Panc1 (cell line): ENCODE results near the gene FNTB. TPM values are rescaled to one million over a fixed set of nuclear protein-coding genes. Genes with fewer than 3 reads are reported as not detected.

Source experiments
- ATAC-seq: fragments of 200-7000 bp; cut with Tn5 transposase; 2 replicates; pipeline ENCODE4 v1.9.1; 2020; ENCODE audit warnings: mild to moderate bottlenecking, moderate library complexity
- BruUV-seq: library from RNA; stranded (reverse); fragments of 400-500 nt; replicated peaks from 2 replicates; lab custom pipeline; 2021; lab: Mats Ljungman, UMichigan
- CTCF ChIA-PET: fragments of 300-600 bp; sonication (Branson Sonifier 250); formaldehyde crosslinking; loops from one replicate; lab custom pipeline; 2022; ENCODE audit warnings: antibody characterized with exemption; lab: Charles Lee
- POLR2A ChIA-PET: fragments of 300-600 bp; sonication (Branson Sonifier 250); formaldehyde crosslinking; loops from one replicate; lab custom pipeline; 2022; ENCODE audit warnings: antibody characterized with exemption; lab: Charles Lee
- DNase-seq: peaks from one replicate; pipeline ENCODE4 v3.0.0-alpha.2; 2010; ENCODE audit warnings: low read depth, low spot score
- H3K27ac ChIP-seq: 2 replicates; pipeline ENCODE4 v1.5.1; 2011; ENCODE audit warnings: mild to moderate bottlenecking, low read length, inconsistent platforms
- H3K27me3 ChIP-seq: fragments of 200-500 bp; sonication (Bioruptor generic); 2 replicates; pipeline ENCODE4 v1.6.0; 2014; ENCODE audit warnings: low read length, inconsistent platforms; ENCODE audit not compliant: control insufficient read depth, insufficient read depth
- H3K36me3 ChIP-seq: fragments of 200-500 bp; sonication (Bioruptor generic); 2 replicates; pipeline ENCODE4 v1.5.1; 2014; ENCODE audit warnings: inconsistent platforms, mild to moderate bottlenecking, low read length, moderate library complexity; ENCODE audit not compliant: control insufficient read depth, insufficient read depth
- H3K4me1 ChIP-seq: 2 replicates; pipeline ENCODE4 v1.5.1; 2011; ENCODE audit warnings: inconsistent platforms, mild to moderate bottlenecking, low read length, moderate library complexity; ENCODE audit not compliant: control insufficient read depth, insufficient read depth
- H3K4me3 ChIP-seq, 2 experiments: 2 replicates each; pipeline ENCODE4 v1.5.1; 2011 to 2012; ENCODE audit warnings: low read depth in 2 of 2, low read length in 2 of 2, mild to moderate bottlenecking in 2 of 2, inconsistent platforms in 1 of 2, moderate library complexity in 1 of 2
- H3K9me3 ChIP-seq: fragments of 200-500 bp; sonication (Bioruptor generic); 2 replicates; pipeline ENCODE4 v1.5.1; 2014; ENCODE audit warnings: low read depth, mild to moderate bottlenecking, inconsistent platforms, low read length, moderate library complexity; ENCODE audit not compliant: control insufficient read depth, insufficient read depth
- CTCF ChIP-seq: fragments of 450-650 bp; IDR thresholded peaks from 2 replicates; pipeline ENCODE4 v1.5.1; 2017; ENCODE audit warnings: mild to moderate bottlenecking
- POLR2AphosphoS5 ChIP-seq: IDR thresholded peaks from 2 replicates; pipeline ENCODE4 v1.6.1; 2012; ENCODE audit warnings: mild to moderate bottlenecking, low read depth, low read length, moderate library complexity
- REST ChIP-seq, 2 experiments: IDR thresholded peaks; 2 replicates each; pipeline ENCODE4 v1.6.1; 2011 to 2012; ENCODE audit warnings: low read depth in 2 of 2, control low read depth in 1 of 2, low read length in 1 of 2, mild to moderate bottlenecking in 1 of 2, moderate library complexity in 1 of 2; ENCODE audit not compliant: insufficient read depth in 1 of 2
- SIN3A ChIP-seq: IDR thresholded peaks from 2 replicates; pipeline ENCODE4 v1.6.1; 2012; ENCODE audit warnings: low read depth, mild to moderate bottlenecking, low read length, moderate library complexity, borderline replicate concordance; ENCODE audit not compliant: insufficient read depth
- TCF7L2 ChIP-seq: IDR thresholded peaks from 2 replicates; pipeline ENCODE4 v1.6.1; 2011; ENCODE audit warnings: mild to moderate bottlenecking, low read depth, low read length, inconsistent platforms
- in situ Hi-C: cut with HindIII; loops from 2 replicates; pipeline ENCODE4 v1.10.0; 2016; ENCODE audit warnings: low sequenced_read_pairs, low pct_unique_long_range_greater_than_20kb
- intact Hi-C: fragments of 100-400 bp; cut with micrococcal nuclease; formaldehyde crosslinking; loops from one replicate; pipeline ENCODE4 v1.10.0; 2022; ENCODE audit not compliant: unreplicated experiment
- total RNA-seq: library from RNA; stranded (reverse); gene quantifications from one replicate; pipeline ENCODE4 v1.2.1, GENCODE V29; 2021; ENCODE audit not compliant: unreplicated experiment

Gene FNTB
- total RNA-seq, 1 experiment from 2014 or later: 13.3 TPM

- CTCF ChIA-PET: no interaction called here
- DNase-seq (no peak), ATAC-seq (no peak)
- intact Hi-C loops: no loop called here
- Histone ChIP-seq H3K9me3 (no peaks in the 10 kb centered on the region), H3K4me3 (no peak within 1 kb of the TSS), H3K27ac (no peak within 1 kb of the TSS), H3K27me3 (no peaks in the 10 kb centered on the region), H3K36me3 (no peaks in the 10 kb centered on the region), H3K4me1 (no peaks in the 10 kb centered on the region)
- in situ Hi-C loops: no loop called here
- BruUV-seq: no TSS peak
- TF ChIP-seq REST (IDR thresholded peaks at IDR 0.05; ENCODE audit: insufficient read depth in 1 of 2, low read depth in 2 of 2, low read length in 1 of 2): no peak
- TF ChIP-seq CTCF: no peak
- no peak for TF ChIP-seq POLR2AphosphoS5
- TF ChIP-seq SIN3A: no peak
- TF ChIP-seq TCF7L2: no peak
- POLR2A ChIA-PET: no interaction called here
Measured at GRCh38 chr14:64942531-64943111, 44.1 kb upstream of the FNTB start, which contains the start of gene GPX2. Gene GPX2 (minus strand): TSS chr14:64942745. CDS start chr14:64942726, 19 bp downstream.

- CTCF ChIA-PET: no interaction called here
- POLR2A ChIA-PET: no interaction called here
- no peaks in the 10 kb centered on the region for H3K4me1 ChIP-seq
- BruUV-seq: no TSS peak
- intact Hi-C loops (no loop called here), in situ Hi-C loops (no loop called here)
- no peak for ATAC-seq
- no peak overlapping the region for H3K4me3 ChIP-seq
- no peaks in the 10 kb centered on the region for H3K9me3 ChIP-seq
- no peaks in the 10 kb centered on the region for H3K36me3 ChIP-seq
- no peaks in the 10 kb centered on the region for H3K27me3 ChIP-seq
- no peak for TF ChIP-seq REST (IDR thresholded peaks at IDR 0.05; ENCODE audit: insufficient read depth in 1 of 2, low read depth in 2 of 2, low read length in 1 of 2)
- no peak for TF ChIP-seq POLR2AphosphoS5
- TF ChIP-seq CTCF: no peak
- TF ChIP-seq TCF7L2: no peak
- TF ChIP-seq SIN3A: no peak
- DNase-seq: no peak
- H3K27ac ChIP-seq: no peak overlapping the region
Measured at GRCh38 chr14:64943556-64943955, 43.1 kb upstream of the FNTB start.
